Measurements from ENCODE around the gene ADAMTS19.

ADAMTS19 gene

DNA sequence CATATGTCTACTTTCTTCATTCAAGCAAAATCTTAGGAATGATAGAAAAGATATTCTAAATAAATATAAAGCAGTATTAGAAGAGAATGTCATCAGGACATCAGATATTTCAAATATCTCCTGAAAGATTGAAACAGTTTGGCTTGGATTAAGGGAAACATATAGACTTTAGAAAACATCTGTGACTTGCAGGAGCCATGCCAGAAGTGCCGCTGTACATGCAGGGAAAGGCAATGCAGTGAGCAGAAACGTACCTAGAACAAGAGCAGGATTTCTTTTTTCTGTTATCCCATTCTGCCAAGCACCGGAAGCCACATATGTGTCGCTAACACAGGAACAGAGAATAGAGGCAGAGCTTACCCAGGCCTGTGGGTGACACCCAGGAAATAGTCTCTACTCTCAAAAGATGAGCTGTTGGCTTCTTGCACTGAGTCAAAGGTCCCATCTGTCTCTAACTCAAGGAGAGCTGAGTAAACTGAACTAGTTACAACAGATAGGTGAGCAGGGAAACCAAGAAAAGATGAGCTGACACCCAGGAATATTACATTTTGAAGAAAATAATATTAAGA is 5.8 kb downstream of the ADAMTS19 start:
- DNase-seq, result no peak

DNA sequence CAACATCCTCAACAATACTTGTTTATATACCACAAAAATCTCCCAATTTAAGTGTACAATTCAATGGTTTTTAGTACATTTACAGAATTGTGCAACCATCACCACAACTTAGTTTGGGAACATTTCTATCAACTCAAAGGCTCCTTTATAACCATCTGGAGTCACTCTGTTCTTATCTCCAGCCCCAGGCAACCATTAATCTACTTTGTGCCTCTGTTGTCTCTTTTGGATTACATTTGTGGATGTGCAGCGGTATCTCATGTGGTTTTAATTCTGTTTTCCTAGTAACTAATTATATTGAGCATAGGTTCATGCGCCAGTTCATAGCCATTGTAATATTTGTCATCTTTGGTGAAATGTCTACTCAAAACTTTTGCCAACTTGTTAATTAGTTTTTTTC is 14.4 kb downstream of the ADAMTS19 start:
- no peak for DNase-seq

DNA sequence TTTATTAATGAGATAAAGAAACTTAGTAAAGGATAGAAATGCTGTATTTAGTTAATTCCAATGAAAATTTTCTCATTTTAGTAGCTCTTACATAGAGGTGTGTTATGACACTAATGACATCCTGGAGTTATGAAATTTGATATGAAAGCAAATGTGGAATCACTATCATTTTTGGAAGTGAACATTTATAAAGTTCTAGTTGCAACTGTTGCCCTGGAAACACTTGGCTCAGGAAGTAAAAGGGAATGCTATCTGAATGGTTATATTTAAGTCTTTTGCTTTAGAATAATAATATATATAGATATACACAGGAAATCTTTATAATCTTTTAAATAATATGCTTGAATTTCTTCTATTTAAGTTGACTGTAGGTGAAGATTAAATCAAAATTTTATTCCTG is 16.7 kb downstream of the ADAMTS19 start:
- DNase-seq, result no peak

DNA sequence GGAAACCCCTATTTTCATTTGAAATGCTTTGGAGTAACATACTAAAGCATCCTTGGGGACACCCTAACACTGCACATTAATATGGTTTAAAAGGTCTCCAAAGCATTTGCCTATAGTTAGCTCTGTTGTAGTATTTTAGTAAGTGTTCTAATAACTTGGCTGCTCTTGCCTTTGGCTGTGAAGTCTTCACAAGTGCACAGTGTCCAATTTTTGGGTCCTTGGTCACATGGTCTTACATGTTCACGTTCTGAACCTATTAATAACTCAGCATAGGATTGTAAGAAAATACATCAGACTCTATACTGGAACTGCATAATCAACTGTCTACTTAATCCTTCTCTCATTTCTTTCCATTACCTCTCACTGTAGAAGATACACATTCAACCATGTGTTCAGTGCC is 17.4 kb downstream of the ADAMTS19 start:
- DNase-seq, result no peak

GRCh38 chr5:129481161-129481560 is 21.1 kb downstream of the ADAMTS19 start:
- no peak for DNase-seq

- DNase-seq, result no peak
Measured at GRCh38 chr5:129496421-129496820, 36.3 kb downstream of the ADAMTS19 start.

DNA sequence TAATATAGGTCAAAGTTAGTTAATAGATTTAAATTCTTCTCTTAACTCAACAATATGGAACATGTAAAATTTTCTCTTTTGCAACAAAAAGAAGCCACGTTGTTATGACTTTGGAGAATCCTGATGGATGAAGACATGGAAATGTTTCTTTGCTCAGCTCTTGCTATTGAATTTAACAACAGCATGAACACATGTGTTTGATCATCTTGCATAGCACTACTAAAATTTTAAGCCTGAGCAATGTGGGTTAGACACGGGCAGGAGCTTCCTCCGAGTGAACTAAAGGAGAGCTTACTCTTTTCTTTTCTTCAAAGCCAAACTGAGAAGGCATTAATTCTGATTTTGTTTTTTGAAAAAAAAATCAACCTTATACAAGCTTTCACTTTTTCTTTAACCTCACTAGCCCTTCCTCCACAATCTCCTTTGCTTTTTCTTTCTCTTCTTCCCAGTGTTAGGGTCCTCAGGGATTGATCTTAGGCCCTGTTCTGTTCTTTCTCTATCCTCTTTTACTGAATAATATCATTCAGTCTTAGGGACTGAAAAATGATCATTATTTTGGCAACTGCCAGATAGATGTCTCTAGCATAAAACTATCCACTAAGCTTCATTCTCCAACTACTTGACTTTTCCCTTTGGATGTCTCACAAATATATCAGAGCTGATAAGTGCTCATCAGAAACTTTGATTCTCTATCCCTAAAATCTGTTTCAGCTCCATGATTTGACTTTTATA is 36.9 kb downstream of the ADAMTS19 start:
- DNase-seq, result no peak

- no peak for DNase-seq
Measured at GRCh38 chr5:129499208-129499852, 39.2 kb downstream of the ADAMTS19 start.

DNA sequence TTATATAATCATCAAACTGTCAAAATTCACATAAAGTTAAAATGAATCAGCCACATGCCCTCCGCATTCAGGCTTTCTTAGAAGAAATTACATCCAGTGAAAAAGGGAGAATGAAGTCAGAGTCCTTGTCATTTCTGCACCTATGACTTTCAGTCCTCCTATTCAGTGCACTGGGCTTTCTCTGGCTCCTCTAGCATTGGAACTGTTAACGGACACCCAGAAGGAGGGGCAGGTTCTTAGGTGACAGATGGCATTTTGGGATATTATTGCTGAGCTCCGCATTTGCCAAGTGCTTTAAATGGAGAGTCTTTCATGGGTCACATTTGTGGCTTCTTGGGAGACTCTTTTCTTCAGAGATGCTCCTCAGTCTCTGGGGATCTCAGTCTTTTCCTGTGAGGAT is 40.0 kb downstream of the ADAMTS19 start:
- no peak for DNase-seq

DNA sequence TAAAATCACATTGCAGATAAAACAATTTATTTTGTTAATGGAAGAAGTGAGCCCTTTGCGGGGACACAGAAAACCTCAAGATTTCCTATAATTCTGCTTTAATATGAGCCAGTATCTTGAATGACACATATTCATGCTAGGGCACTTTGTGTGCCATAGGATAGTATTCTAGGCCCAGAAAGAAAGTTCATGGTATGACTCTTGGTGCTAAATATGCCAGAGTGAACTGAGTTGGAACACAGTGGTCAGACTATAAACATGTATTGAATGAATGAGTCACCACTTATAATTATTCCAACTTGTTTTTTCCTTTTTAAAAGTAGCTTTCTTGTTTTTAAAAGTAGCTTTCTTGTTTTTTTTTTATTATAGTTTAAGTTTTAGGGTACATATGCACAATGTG is 46.0 kb downstream of the ADAMTS19 start:
- no peak for DNase-seq

GRCh38 chr5:129506950-129507349 is 46.9 kb downstream of the ADAMTS19 start:
- no peak for DNase-seq

GRCh38 chr5:129507527-129507926 is 47.4 kb downstream of the ADAMTS19 start:
- no peak for DNase-seq

GRCh38 chr5:129508606-129509005 is 48.5 kb downstream of the ADAMTS19 start:
- DNase-seq, result no peak

DNA sequence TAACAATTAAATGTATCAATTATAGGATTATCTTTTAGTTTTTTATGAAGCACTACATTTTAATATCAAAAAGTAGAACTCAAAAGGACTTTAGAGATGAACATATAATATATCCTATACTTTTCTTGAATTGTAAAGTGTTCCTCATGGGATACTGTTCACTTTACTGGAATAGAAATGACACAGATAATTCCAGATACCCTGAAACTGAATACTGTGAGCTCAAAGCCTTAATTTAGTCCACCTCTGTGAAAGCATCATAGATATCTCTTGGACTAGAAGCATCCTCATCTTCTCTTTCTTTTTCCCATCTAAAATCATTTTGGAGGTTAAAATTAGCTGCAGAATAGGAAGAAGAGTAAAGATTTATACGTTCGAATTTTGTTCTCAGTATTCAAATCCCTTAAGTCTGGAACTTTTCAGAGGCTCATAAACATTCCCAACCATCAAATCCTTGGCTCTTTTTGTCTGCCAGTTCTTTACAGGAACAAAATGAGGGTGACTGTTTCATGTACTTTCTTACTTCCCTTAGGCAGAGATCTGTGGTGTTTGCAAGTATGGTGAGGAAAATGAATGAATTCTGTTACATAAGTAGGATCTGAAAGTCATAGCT is 49.4 kb downstream of the ADAMTS19 start:
- DNase-seq, result no peak

DNA sequence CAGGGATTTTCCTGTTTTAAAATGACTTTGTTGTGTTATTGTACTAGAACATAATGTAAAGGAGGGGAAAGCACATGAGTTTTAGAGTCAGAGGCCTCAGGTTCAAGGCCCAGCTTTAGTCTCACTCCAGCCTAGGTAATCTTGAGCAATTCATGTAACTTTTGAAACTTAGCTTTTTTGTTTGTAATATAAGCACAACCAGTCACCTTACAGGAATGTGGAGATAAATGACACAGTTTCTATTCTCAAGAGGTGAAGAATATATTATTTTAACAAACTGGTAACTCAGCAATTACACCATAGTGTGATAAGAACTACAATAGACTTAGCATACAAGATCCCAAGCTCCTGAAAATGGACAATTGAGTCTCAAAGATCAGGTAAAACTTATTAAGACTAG is 51.2 kb downstream of the ADAMTS19 start:
- no peak for DNase-seq

DNA sequence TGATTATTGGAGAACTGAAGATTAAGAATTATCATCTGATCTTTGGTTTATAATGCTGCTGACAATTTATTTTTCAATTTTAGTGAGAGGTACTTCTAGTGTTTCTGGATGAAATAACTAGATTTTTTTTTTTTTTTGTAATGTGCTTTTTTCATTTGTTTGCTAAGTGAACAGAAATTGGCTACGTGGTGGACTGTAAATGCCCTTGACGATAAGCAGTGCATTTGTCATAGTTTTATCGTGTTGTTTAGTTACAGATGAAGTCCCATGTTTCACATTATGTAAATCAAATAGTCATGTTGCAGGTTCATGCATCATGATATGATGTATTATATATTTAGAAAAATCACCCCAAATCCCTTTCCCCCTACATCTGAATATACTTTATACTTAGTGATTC is 81.0 kb downstream of the ADAMTS19 start:
- no peak for DNase-seq

- no peak for DNase-seq
Measured at GRCh38 chr5:129541648-129542251, 81.7 kb downstream of the ADAMTS19 start.

- no peak for DNase-seq
Measured at GRCh38 chr5:129547137-129547536, 87.0 kb downstream of the ADAMTS19 start.

DNA sequence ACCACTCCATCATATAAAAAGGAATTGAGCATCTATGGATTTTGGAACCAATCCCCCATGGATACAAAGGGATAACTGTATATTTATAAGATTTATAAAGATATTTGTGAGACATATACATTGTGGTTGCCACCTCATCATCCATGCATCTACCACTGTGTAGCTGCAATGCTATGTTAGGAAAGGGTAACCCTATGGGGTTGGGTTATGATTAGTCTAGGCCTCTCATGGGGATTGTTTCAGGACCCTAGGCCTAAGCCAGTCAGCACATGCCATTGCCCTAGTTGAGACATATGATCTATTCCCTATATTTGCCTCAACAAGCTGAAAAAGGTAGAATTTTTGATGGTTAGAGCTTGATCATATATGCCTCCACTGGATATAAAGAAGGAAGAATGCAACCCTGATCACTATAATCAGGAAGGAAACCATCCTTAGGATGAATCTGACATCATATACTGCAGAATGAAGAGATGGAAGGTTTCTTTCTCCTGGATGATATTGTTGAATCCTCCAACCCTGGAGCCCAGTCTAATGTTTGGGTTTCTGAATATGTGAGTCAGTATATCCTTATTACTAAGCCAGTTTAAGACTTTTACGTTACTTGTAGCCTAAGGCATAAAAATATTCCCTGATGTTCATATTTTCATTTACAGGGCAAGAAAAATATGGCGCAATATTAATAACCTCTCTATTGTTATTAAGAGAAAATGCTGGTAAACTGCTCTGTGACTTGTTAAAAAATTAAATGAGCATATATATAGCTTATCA is 94.2 kb downstream of the ADAMTS19 start:
- no peak for DNase-seq

- no peak for DNase-seq
Measured at GRCh38 chr5:129563585-129563984, 103.5 kb downstream of the ADAMTS19 start.

DNA sequence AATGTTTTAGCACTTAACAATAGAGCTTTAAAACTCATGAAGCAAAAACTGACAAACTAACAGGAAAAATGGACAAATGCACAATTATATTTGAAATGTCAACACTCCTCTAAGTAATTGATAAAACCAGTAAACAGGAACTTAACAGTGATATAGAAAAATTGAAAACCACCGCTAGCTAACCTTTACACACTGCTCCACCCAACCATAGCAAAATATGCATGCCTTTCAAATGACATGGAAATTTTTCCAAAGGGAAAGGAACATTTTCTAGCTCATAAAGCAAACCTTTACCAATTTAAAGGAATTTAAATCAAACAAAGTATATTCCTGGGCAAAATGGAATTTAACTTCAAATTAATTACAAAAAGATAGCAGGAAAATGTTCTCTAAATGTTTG is 109.2 kb downstream of the ADAMTS19 start:
- no peak for DNase-seq

DNA sequence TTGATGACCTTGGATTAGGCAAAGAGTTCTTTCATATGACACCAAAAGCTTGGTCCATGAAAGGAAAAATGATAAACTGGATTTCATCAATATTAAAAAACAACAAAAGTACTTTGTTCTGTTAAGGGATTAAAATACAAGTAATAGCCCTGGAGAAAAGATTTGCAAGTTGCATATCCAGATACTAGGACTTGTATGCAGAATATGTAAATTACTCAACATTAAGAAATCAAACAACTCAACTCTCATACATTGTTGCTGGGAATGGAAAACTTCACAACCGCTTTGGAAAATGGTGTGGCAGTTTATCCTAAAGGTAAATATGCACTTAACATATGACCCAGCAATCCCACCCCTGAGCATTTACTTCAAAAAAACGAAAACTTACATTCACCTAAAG is 112.0 kb downstream of the ADAMTS19 start:
- no peak for DNase-seq
